MCF 10A (cell line): ENCODE measurements around the gene SCYGR4. TPM values are rescaled to one million over a fixed set of nuclear protein-coding genes. Genes with fewer than 3 reads are reported as not detected.
A peak's percentile ranks its signal among the peaks of the same experiment; 100 is the strongest.

Experiments
- BruUV-seq: library from RNA; stranded (reverse); fragments of 400-500 nt; replicated peaks from 2 replicates; lab custom pipeline; 2021; lab: Mats Ljungman, UMichigan
- CTCF ChIA-PET: fragments of 300-600 bp; sonication (Branson Sonifier 250); formaldehyde crosslinking; extraction: SDS; loops from one replicate; lab custom pipeline; 2021; ENCODE audit warnings: antibody characterized with exemption, inconsistent platforms; lab: Yijun Ruan, JAX
- POLR2A ChIA-PET: fragments of 300-600, 350-650 bp; sonication (Branson Sonifier 250); formaldehyde crosslinking; extraction: SDS; loops from one replicate; lab custom pipeline; 2020; ENCODE audit warnings: antibody characterized with exemption, inconsistent platforms; lab: Yijun Ruan, JAX
- DNase-seq: peaks from one replicate; pipeline ENCODE4 v3.0.0-alpha.2; 2018; ENCODE audit not compliant: unreplicated experiment
- H3K27ac Mint-ChIP-seq: one replicate; pipeline ENCODE4 v1.8.0; 2022; ENCODE audit warnings: mild to moderate bottlenecking, low read depth, mixed read lengths; ENCODE audit not compliant: unreplicated experiment
- H3K27me3 Mint-ChIP-seq: one replicate; pipeline ENCODE4 v1.8.0; 2022; ENCODE audit warnings: mixed read lengths; ENCODE audit not compliant: insufficient read depth, unreplicated experiment
- H3K36me3 Mint-ChIP-seq: one replicate; pipeline ENCODE4 v1.8.0; 2022; ENCODE audit warnings: mild to moderate bottlenecking, moderate library complexity, mixed read lengths; ENCODE audit not compliant: insufficient read depth, unreplicated experiment
- H3K4me1 Mint-ChIP-seq: one replicate; pipeline ENCODE4 v1.8.0; 2022; ENCODE audit warnings: mixed read lengths; ENCODE audit not compliant: insufficient read depth, unreplicated experiment
- H3K4me3 Mint-ChIP-seq: one replicate; pipeline ENCODE4 v1.8.0; 2022; ENCODE audit warnings: mild to moderate bottlenecking, moderate library complexity, mixed read lengths; ENCODE audit not compliant: unreplicated experiment
- H3K9me3 Mint-ChIP-seq: one replicate; pipeline ENCODE4 v1.8.0; 2022; ENCODE audit warnings: mixed read lengths; ENCODE audit not compliant: unreplicated experiment
- CTCF ChIP-seq: fragments of 200-600 bp; IDR thresholded peaks from one replicate; pipeline ENCODE4 v1.8.0; 2022; ENCODE audit warnings: antibody characterized with exemption, mild to moderate bottlenecking; ENCODE audit not compliant: unreplicated experiment
- intact Hi-C: fragments of 100-400 bp; cut with micrococcal nuclease; formaldehyde crosslinking; loops from 2 replicates; pipeline ENCODE4 v1.14.1; 2022
- total RNA-seq: library from RNA; stranded (reverse); gene quantifications from 2 replicates; pipeline ENCODE4 v1.2.3, GENCODE V29; 2022

Gene SCYGR4
- total RNA-seq, 1 experiment from 2014 or later = not detected

GRCh38 chr2:227653419-227653818 is 36.1 kb downstream of the SCYGR4 start:
- Mint-ChIP-seq H3K9me3 (no peaks in the 10 kb centered on the region), H3K4me3 (no peak overlapping the region), H3K27me3 (no peaks in the 10 kb centered on the region), H3K27ac (no peak overlapping the region), H3K4me1 (peaks cover 14% of the 10 kb centered on the region), H3K36me3 (no peaks in the 10 kb centered on the region)
- ChIA-PET CTCF (interaction anchor here (1.0 to 1.4 kb wide), 3 partner anchors 113 to 174 kb away, joined by 3 to 5 read pairs (median 4); no protein-coding TSS in a partner anchor), POLR2A (no interaction called here)
- no peak for TF ChIP-seq CTCF
- intact Hi-C loops = loop anchor here (10.0 kb wide), 1 partner anchor 1001 kb away; no protein-coding TSS in a partner anchor
- BruUV-seq = no TSS peak
- peak; percentile 77 for DNase-seq

GRCh38 chr2:227654426-227654825 is 37.1 kb downstream of the SCYGR4 start:
- Mint-ChIP-seq H3K9me3 (no peaks in the 10 kb centered on the region), H3K36me3 (no peaks in the 10 kb centered on the region), H3K27ac (no peak overlapping the region), H3K4me1 (peaks cover 14% of the 10 kb centered on the region), H3K27me3 (no peaks in the 10 kb centered on the region), H3K4me3 (no peak overlapping the region)
- POLR2A ChIA-PET = no interaction called here
- intact Hi-C loops = loop anchor here (2.0 to 10.0 kb wide), 2 partner anchors 174 to 1000 kb away; no protein-coding TSS in a partner anchor
- CTCF ChIA-PET = interaction anchor here (0.6 to 1.4 kb wide), 4 partner anchors 111 to 235 kb away, joined by 3 to 7 read pairs (median 4); no protein-coding TSS in a partner anchor
- no peak for TF ChIP-seq CTCF
- DNase-seq = no peak
- no TSS peak for BruUV-seq

GRCh38 chr2:227655454-227655853 is 38.2 kb downstream of the SCYGR4 start:
- peak; percentile 95 for DNase-seq
- peaks cover 14% of the 10 kb centered on the region for H3K4me1 Mint-ChIP-seq
- POLR2A ChIA-PET = interaction anchor here (0.6 kb wide), 1 partner anchor 159 kb away, joined by 3 read pairs; no protein-coding TSS in a partner anchor
- no peak overlapping the region for H3K27ac Mint-ChIP-seq
- no TSS peak for BruUV-seq
- H3K4me3 Mint-ChIP-seq = no peak overlapping the region
- CTCF ChIA-PET = interaction anchor here (0.6 to 1.6 kb wide), 4 partner anchors 116 to 1001 kb away, joined by 3 to 7 read pairs (median 3); no protein-coding TSS in a partner anchor
- H3K9me3 Mint-ChIP-seq = no peaks in the 10 kb centered on the region
- no peak for TF ChIP-seq CTCF
- no peaks in the 10 kb centered on the region for H3K27me3 Mint-ChIP-seq
- H3K36me3 Mint-ChIP-seq = no peaks in the 10 kb centered on the region
- intact Hi-C loops = loop anchor here (2.0 to 10.0 kb wide), 2 partner anchors 175 to 999 kb away; no protein-coding TSS in a partner anchor

- ChIA-PET POLR2A (interaction anchor here (0.7 to 1.7 kb wide), 2 partner anchors 109 to 155 kb away, joined by 3 to 18 read pairs; no protein-coding TSS in a partner anchor), CTCF (interaction anchor here (0.6 to 5.5 kb wide), 30 partner anchors 12 to 1009 kb away, joined by 3 to 143 read pairs (median 6); no protein-coding TSS in a partner anchor)
- intact Hi-C loops = loop anchor here (10.0 kb wide), 1 partner anchor 997 kb away; no protein-coding TSS in a partner anchor
- H3K9me3 Mint-ChIP-seq = no peaks in the 10 kb centered on the region
- H3K4me1 Mint-ChIP-seq = peaks cover 14% of the 10 kb centered on the region
- H3K4me3 Mint-ChIP-seq = no peak overlapping the region
- TF ChIP-seq CTCF = no peak
- H3K27me3 Mint-ChIP-seq = no peaks in the 10 kb centered on the region
- H3K36me3 Mint-ChIP-seq = no peaks in the 10 kb centered on the region
- H3K27ac Mint-ChIP-seq = no peak overlapping the region
- DNase-seq = peak; percentile 41
- no TSS peak for BruUV-seq
These were observed 40.0 kb downstream of the SCYGR4 start for GRCh38 chr2:227657199-227657845.
